K562 (cell line): ENCODE results near the gene GIPC3. TPM values are rescaled to one million over a fixed set of nuclear protein-coding genes. Genes with fewer than 3 reads are reported as not detected.
A peak's percentile ranks its signal among the peaks of the same experiment; 100 is the strongest.

Experiments used
- CEBPB ChIP-seq: fragments of 450-650 bp; IDR thresholded peaks from 2 replicates; pipeline ENCODE4 v1.6.1; 2016; ENCODE audit warnings: missing genetic modification characterization, missing compliant biosample characterization
- FOXP1 ChIP-seq: sonication (generic); formaldehyde crosslinking; IDR thresholded peaks from 2 replicates; pipeline ENCODE4 v1.8.0; 2022; ENCODE audit warnings: mild to moderate bottlenecking, missing genetic modification reagents
- GTF2E2 ChIP-seq: fragments of 200-800 bp; sonication (Bioruptor generic); IDR thresholded peaks from 2 replicates; pipeline ENCODE4 v1.6.1; 2016; ENCODE audit warnings: missing genetic modification characterization, missing compliant biosample characterization
- IRF2 ChIP-seq: sonication (generic); formaldehyde crosslinking; IDR thresholded peaks from 2 replicates; pipeline ENCODE4 v1.8.1; 2022; ENCODE audit warnings: mild to moderate bottlenecking, missing genetic modification reagents
- KLF1 ChIP-seq: fragments of 450-650 bp; IDR thresholded peaks from 2 replicates; pipeline ENCODE4 v1.6.1; 2016; ENCODE audit warnings: missing genetic modification characterization, missing compliant biosample characterization
- MAZ ChIP-seq, 2 experiments: fragments of 450-650 bp in 1 of 2; sonication (generic) in 1 of 2; formaldehyde crosslinking; IDR thresholded peaks in 1 of 2; conservative IDR thresholded peaks in 1 of 2; 2 replicates each; pipeline versions ENCODE4 v1.4.0 to v1.5.0; 2020; ENCODE audit warnings: mild to moderate bottlenecking in 1 of 2, missing genetic modification reagents in 1 of 2
- MEF2D ChIP-seq: conservative IDR thresholded peaks from 2 replicates; pipeline ENCODE4 v1.6.1; 2016; ENCODE audit warnings: low read depth, missing genetic modification characterization, missing compliant biosample characterization
- RERE ChIP-seq: sonication (generic); formaldehyde crosslinking; IDR thresholded peaks from 2 replicates; pipeline ENCODE4 v1.8.0; 2023; ENCODE audit warnings: missing genetic modification reagents, mild to moderate bottlenecking, borderline replicate concordance
- REST ChIP-seq, 2 experiments: fragments of 450-650 bp; formaldehyde crosslinking in 1 of 2; IDR thresholded peaks; 2 replicates each; pipeline versions ENCODE4 v1.4.0 to v1.6.1; 2014 to 2020; ENCODE audit warnings: mild to moderate bottlenecking in 2 of 2, borderline replicate concordance in 1 of 2, low read depth in 1 of 2
- SP2 ChIP-seq: IDR thresholded peaks from 2 replicates; pipeline ENCODE4 v1.6.1; 2011; ENCODE audit warnings: mild to moderate bottlenecking, low read depth, low read length, moderate library complexity; ENCODE audit not compliant: poor library complexity, severe bottlenecking; ENCODE audit errors: extremely low read depth
- THRAP3 ChIP-seq: fragments of 450-650 bp; IDR thresholded peaks from 2 replicates; pipeline ENCODE4 v1.6.1; 2016; ENCODE audit warnings: mild to moderate bottlenecking, inconsistent platforms, borderline replicate concordance
- ZNF586 ChIP-seq: fragments of 450-650 bp; formaldehyde crosslinking; conservative IDR thresholded peaks from 2 replicates; pipeline ENCODE4 v1.4.0; 2020; ENCODE audit warnings: mild to moderate bottlenecking, moderate library complexity
- ZNF695 ChIP-seq: fragments of 450-650 bp; formaldehyde crosslinking; IDR thresholded peaks from 2 replicates; pipeline ENCODE4 v1.4.0; 2020; ENCODE audit warnings: mild to moderate bottlenecking, moderate library complexity
- ZNF780A ChIP-seq: fragments of 250-450 bp; sonication (Bioruptor Pico); IDR thresholded peaks from 2 replicates; pipeline ENCODE4 v1.5.0; 2021; ENCODE audit warnings: mild to moderate bottlenecking
- polyA plus RNA-seq, 8 experiments: library from polyadenylated mRNA; depleted of rRNA in 4 of 8; stranded (reverse) in 5 of 8; unstranded in 3 of 8; fragments of >200 nt; fragmentation: Nextera tagmentation in 2 of 8; fragmentation: Illumina TruSeq in 1 of 8; extraction: Ambion mirVana in 2 of 8; extraction: Trizol in 1 of 8; gene quantifications; 2 replicates each; pipeline versions ENCODE4 v1.2.1 to v1.2.3, GENCODE V29; 2011 to 2014; ENCODE audit warnings: inconsistent platforms in 1 of 8, missing spikeins in 1 of 8
- total RNA-seq, 7 experiments: library from RNA; depleted of rRNA in 6 of 7; stranded (reverse); fragments of >200 nt in 6 of 7; fragmentation: Illumina TruSeq in 2 of 7; extraction: Trizol in 2 of 7; gene quantifications; 2 replicates each; pipeline versions ENCODE4 v1.2.1 to v1.2.3, GENCODE V29; 2011 to 2021; ENCODE audit warnings: low replicate concordance in 1 of 7

GIPC3 gene
- total and polyA plus RNA-seq, 9 of the 15 experiments (the other 6 are each of a cell fraction or from before 2014, with no cell fraction given) = 0.03 to 3.6 (median 1.5) TPM; not detected in 1

GRCh38 chr19:3607303-3608078 is 22.2 kb downstream of the GIPC3 start (continued):
- TF ChIP-seq RERE (CRISPR knock-in tag) = no peak
- no peak for TF ChIP-seq MEF2D (tag)
- no peak for TF ChIP-seq CEBPB (tag)
- TF ChIP-seq KLF1 (tag) = no peak
- no peak for TF ChIP-seq SP2
- TF ChIP-seq IRF2 = no peak
- TF ChIP-seq MAZ (CRISPR knock-in tag; conservative IDR thresholded peaks at IDR 0.05 in 1 of 2, IDR thresholded peaks at IDR 0.05 in 1 of 2) = peak in 1 of 2 experiments; percentile 43; a peak in 3 of 4 replicates
- no peak for TF ChIP-seq ZNF586 (CRISPR knock-in tag)
- 0 out of 2 replicates have a peak, but pooled peaks have one; percentile 74 for TF ChIP-seq ZNF780A
- no peak for TF ChIP-seq THRAP3
- TF ChIP-seq REST (IDR thresholded peaks at IDR 0.05; ENCODE audit: borderline replicate concordance) = no peak
- no peak for TF ChIP-seq REST (CRISPR knock-in tag; IDR thresholded peaks at IDR 0.05; ENCODE audit: low read depth)
- no peak for TF ChIP-seq ZNF695 (CRISPR knock-in tag)
- TF ChIP-seq GTF2E2 (tag) = no peak
- no peak for TF ChIP-seq FOXP1 (CRISPR knock-in tag)
